GM21723 (cell line): Measurements from ENCODE around the gene A2M.

Experiments used
- ATAC-seq: cut with Tn5 transposase; IDR thresholded peaks from one replicate; pipeline ENCODE4 v1.9.1; 2021; ENCODE audit warnings: mild to moderate bottlenecking, moderate library complexity; ENCODE audit not compliant: unreplicated experiment

Gene A2M

GRCh38 chr12:9099552-9100190 lies 16.0 kb downstream of the A2M start:
- ATAC-seq, result no peak

- no peak for ATAC-seq
Measured at GRCh38 chr12:9098463-9099026, 17.2 kb downstream of the A2M start.

GRCh38 chr12:9098115-9098452 lies 17.6 kb downstream of the A2M start:
- no peak for ATAC-seq

GRCh38 chr12:9096563-9097176 lies 19.0 kb downstream of the A2M start:
- ATAC-seq, result no peak

GRCh38 chr12:9095322-9095721 lies 20.4 kb downstream of the A2M start:
- ATAC-seq, result no peak

- no peak for ATAC-seq
Measured at GRCh38 chr12:9094512-9095206, 21.1 kb downstream of the A2M start.

- ATAC-seq, result no peak
Measured at GRCh38 chr12:9091891-9092598, 23.7 kb downstream of the A2M start.

- ATAC-seq, result no peak
Measured at GRCh38 chr12:9090220-9090619, 25.5 kb downstream of the A2M start.

- ATAC-seq, result no peak
Measured at GRCh38 chr12:9087087-9087835, 28.5 kb downstream of the A2M start.

GRCh38 chr12:9086087-9086486 lies 29.6 kb downstream of the A2M start:
- no peak for ATAC-seq

GRCh38 chr12:9084417-9084816 lies 31.3 kb downstream of the A2M start:
- no peak for ATAC-seq

GRCh38 chr12:9083793-9084192 lies 31.9 kb downstream of the A2M start:
- ATAC-seq, result no peak

GRCh38 chr12:9081667-9082427 lies 33.9 kb downstream of the A2M start:
- ATAC-seq, result no peak

GRCh38 chr12:9079883-9080675 lies 35.6 kb downstream of the A2M start:
- ATAC-seq, result no peak

- ATAC-seq, result no peak
Measured at GRCh38 chr12:9079082-9079481, 36.6 kb downstream of the A2M start.

GRCh38 chr12:9077152-9078031 lies 38.3 kb downstream of the A2M start:
- no peak for ATAC-seq

GRCh38 chr12:9076733-9077132 lies 39.0 kb downstream of the A2M start:
- ATAC-seq, result no peak

- ATAC-seq, result no peak
Measured at GRCh38 chr12:9075138-9075535, 40.6 kb downstream of the A2M start.
